ENCODE results near the gene VWA8. TPM values are rescaled to one million over a fixed set of nuclear protein-coding genes. Genes with fewer than 3 reads are reported as not detected.

VWA8 gene
- total and polyA plus RNA-seq, 2 of the 8 experiments (the other 6 are each of a cell fraction or from before 2014, with no cell fraction given), result 5.9 to 19.6 TPM

DNA sequence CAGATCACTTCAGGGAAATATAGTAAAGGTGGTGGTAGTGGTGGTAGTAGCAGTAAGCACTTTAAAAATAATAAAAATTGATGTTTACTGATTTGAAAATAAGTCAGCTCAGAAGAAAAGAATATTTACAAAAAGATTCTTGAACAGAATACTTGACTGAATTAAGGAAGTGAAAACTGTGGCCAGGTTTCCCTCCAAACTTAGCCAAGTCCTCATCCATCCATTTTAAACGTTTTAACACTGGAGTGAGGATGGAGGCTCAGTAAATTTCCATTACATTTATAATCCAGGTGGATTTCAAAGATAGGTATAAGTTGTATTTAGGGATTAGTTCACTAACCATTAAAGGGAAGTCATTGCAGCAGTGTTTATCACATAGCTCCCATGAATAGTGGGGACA lies 282.1 kb downstream of the VWA8 start (continued):
- TF ChIP-seq BACH1 (IDR thresholded peaks at IDR 0.05; ENCODE audit: low read length), result no peak
